ENCODE data around the gene HLA-G.
"Not testable (repeated sequence)": the region's sequence is repeated elsewhere in the genome, so short reads cannot be mapped to it uniquely, and the experiment has no call there.

DNA sequence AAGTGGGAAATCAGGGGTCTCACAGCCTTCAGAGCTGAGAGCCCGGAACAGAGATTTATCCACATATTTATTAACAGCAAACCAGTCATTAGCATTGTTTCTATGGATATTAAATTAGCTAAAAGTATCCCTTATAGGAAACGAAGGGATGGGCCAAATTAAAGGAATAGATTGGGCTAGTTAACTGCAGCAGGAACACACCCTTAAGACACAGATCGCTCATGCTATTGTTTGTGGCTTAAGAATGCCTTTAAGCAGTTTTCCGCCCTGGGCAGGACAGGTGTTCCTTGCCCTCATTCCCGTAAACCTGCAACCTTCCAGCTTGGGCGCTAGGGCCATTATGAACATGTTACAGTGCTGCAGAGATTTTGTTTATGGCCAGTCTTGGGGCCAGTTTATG is 48.1 kb downstream of the HLA-G start:
- TF ChIP-seq, protein P1, sequence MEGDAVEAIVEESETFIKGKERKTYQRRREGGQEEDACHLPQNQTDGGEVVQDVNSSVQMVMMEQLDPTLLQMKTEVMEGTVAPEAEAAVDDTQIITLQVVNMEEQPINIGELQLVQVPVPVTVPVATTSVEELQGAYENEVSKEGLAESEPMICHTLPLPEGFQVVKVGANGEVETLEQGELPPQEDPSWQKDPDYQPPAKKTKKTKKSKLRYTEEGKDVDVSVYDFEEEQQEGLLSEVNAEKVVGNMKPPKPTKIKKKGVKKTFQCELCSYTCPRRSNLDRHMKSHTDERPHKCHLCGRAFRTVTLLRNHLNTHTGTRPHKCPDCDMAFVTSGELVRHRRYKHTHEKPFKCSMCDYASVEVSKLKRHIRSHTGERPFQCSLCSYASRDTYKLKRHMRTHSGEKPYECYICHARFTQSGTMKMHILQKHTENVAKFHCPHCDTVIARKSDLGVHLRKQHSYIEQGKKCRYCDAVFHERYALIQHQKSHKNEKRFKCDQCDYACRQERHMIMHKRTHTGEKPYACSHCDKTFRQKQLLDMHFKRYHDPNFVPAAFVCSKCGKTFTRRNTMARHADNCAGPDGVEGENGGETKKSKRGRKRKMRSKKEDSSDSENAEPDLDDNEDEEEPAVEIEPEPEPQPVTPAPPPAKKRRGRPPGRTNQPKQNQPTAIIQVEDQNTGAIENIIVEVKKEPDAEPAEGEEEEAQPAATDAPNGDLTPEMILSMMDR (IDR thresholded peaks at IDR 0.05): not testable (repeated sequence)
- TF ChIP-seq POLR2A (IDR thresholded peaks at IDR 0.05): not testable (repeated sequence)
